ENCODE data around the gene CNEP1R1.
A peak's percentile ranks its signal among the peaks of the same experiment; 100 is the strongest.

Gene CNEP1R1

GRCh38 chr16:50017553-50017952 lies 7.5 kb upstream of the CNEP1R1 start:
- DNase-seq (ENCODE audit: low spot score): no peak

GRCh38 chr16:50021544-50021943 lies 3.5 kb upstream of the CNEP1R1 start:
- no peak for DNase-seq (ENCODE audit: low spot score)

GRCh38 chr16:50023641-50024040 lies 1.4 kb upstream of the CNEP1R1 start:
- no peak for DNase-seq (ENCODE audit: low spot score)

GRCh38 chr16:50024207-50024606 lies 818 bp upstream of the CNEP1R1 start:
- DNase-seq (ENCODE audit: low spot score): no peak

- peak; percentile 32 for DNase-seq (ENCODE audit: low spot score)
These were observed 509 bp downstream of the CNEP1R1 start for GRCh38 chr16:50025537-50025931.

- DNase-seq (ENCODE audit: low spot score): no peak
These were observed 2.8 kb downstream of the CNEP1R1 start for GRCh38 chr16:50027829-50028228.

- peak; percentile 13 for DNase-seq (ENCODE audit: low spot score)
These were observed 10.5 kb downstream of the CNEP1R1 start for GRCh38 chr16:50035468-50035992.

- DNase-seq (ENCODE audit: low spot score): no peak
These were observed 11.4 kb downstream of the CNEP1R1 start for GRCh38 chr16:50036426-50036825.

- no peak for DNase-seq (ENCODE audit: low spot score)
These were observed 12.7 kb downstream of the CNEP1R1 start for GRCh38 chr16:50037662-50038220.

- no peak for DNase-seq (ENCODE audit: low spot score)
These were observed 13.3 kb downstream of the CNEP1R1 start for GRCh38 chr16:50038286-50038685.

- no peak for DNase-seq (ENCODE audit: low spot score)
These were observed 13.9 kb downstream of the CNEP1R1 start for GRCh38 chr16:50038756-50039529.

GRCh38 chr16:50040018-50040417 lies 15.0 kb downstream of the CNEP1R1 start:
- DNase-seq (ENCODE audit: low spot score): no peak

GRCh38 chr16:50040710-50041109 lies 15.7 kb downstream of the CNEP1R1 start:
- DNase-seq (ENCODE audit: low spot score): no peak

GRCh38 chr16:50043358-50043757 lies 18.3 kb downstream of the CNEP1R1 start:
- no peak for DNase-seq (ENCODE audit: low spot score)

GRCh38 chr16:50045412-50045811 lies 20.4 kb downstream of the CNEP1R1 start:
- DNase-seq (ENCODE audit: low spot score): no peak

- no peak for DNase-seq (ENCODE audit: low spot score)
These were observed 21.8 kb downstream of the CNEP1R1 start for GRCh38 chr16:50046853-50047252.

GRCh38 chr16:50047864-50048263 lies 22.8 kb downstream of the CNEP1R1 start:
- no peak for DNase-seq (ENCODE audit: low spot score)

GRCh38 chr16:50050802-50051201 lies 25.8 kb downstream of the CNEP1R1 start:
- no peak for DNase-seq (ENCODE audit: low spot score)

- no peak for DNase-seq (ENCODE audit: low spot score)
These were observed 31.2 kb downstream of the CNEP1R1 start for GRCh38 chr16:50056226-50056625.

- no peak for DNase-seq (ENCODE audit: low spot score)
These were observed 33.2 kb downstream of the CNEP1R1 start for GRCh38 chr16:50058091-50058771.

- no peak for DNase-seq (ENCODE audit: low spot score)
These were observed 34.1 kb downstream of the CNEP1R1 start for GRCh38 chr16:50059111-50059510.

GRCh38 chr16:50059669-50060068 lies 34.6 kb downstream of the CNEP1R1 start:
- DNase-seq (ENCODE audit: low spot score): no peak

GRCh38 chr16:50061326-50061725 lies 36.3 kb downstream of the CNEP1R1 start:
- DNase-seq (ENCODE audit: low spot score): no peak

Measured in SW480 (cell line).